GM12891 (cell line): ENCODE data around the gene HIPK2.

Experiments
- POLR2A ChIP-seq: IDR thresholded peaks from 2 replicates; pipeline ENCODE4 v1.6.1; 2011; ENCODE audit warnings: low read depth, low read length, control low read depth
- POLR2AphosphoS5 ChIP-seq: IDR thresholded peaks from 2 replicates; pipeline ENCODE4 v1.6.1; 2011; ENCODE audit warnings: low read depth, low read length, control low read depth
- POU2F2 ChIP-seq: IDR thresholded peaks from 2 replicates; pipeline ENCODE4 v1.6.1; 2011; ENCODE audit warnings: low read depth, mild to moderate bottlenecking, control low read depth, low read length, moderate library complexity
- SPI1 ChIP-seq: IDR thresholded peaks from 2 replicates; pipeline ENCODE4 v1.6.1; 2011; ENCODE audit warnings: low read depth, low read length, control low read depth
- TAF1 ChIP-seq: IDR thresholded peaks from 2 replicates; pipeline ENCODE4 v1.6.1; 2011; ENCODE audit warnings: low read depth, low read length, control low read depth

DNA sequence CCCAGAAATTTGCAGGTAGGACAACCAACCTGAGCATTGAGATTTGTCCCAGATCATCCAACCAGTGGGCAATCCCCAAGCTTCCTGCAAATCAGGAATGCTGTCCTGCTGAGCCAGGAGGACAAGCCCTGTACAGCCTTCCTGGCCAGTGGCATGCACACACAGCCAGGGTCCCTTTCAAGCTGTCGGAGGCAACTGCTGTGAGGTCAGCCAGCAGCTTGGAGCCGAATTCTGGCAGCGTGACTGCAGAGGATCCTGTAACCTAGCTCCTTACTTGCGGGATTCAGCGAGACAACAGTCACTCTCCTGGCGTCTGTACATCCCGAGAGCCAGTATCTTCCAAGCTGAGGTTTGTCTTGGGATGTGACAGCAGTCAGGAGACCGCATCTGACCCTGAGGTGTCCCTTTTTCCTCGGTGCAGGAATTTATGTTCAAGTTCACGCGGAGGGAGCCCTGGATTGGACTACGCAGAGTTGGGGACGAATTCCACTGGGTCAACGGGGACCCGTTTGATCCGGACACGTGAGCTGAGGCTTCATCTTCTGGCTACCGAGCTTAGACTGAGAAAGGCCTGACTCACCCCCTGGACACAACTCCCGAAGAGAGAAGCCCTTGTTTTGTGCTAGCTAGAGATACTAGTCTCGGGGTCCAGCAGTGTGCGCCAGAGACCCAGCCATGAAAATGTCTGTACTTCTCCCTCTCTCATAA, 236.0 kb downstream of the HIPK2 start:
- TF ChIP-seq POLR2A (no peak), POLR2AphosphoS5 (no peak), TAF1 (no peak), SPI1 (no peak), POU2F2 (no peak)
